Endothelial cell (in vitro differentiated cells): ENCODE data around the gene OR7G3. TPM values are rescaled to one million over a fixed set of nuclear protein-coding genes. Genes with fewer than 3 reads are reported as not detected.
A peak's percentile ranks its signal among the peaks of the same experiment; 100 is the strongest.

Source experiments
- DNase-seq: peaks from one replicate; pipeline ENCODE4 v3.0.0; 2021; ENCODE audit warnings: low spot score
- H3K27ac Mint-ChIP-seq: one replicate; pipeline ENCODE4 v1.8.0; 2021; ENCODE audit warnings: mixed read lengths, inconsistent platforms; ENCODE audit not compliant: unreplicated experiment
- H3K27me3 Mint-ChIP-seq: one replicate; pipeline ENCODE4 v1.8.0; 2021; ENCODE audit warnings: mild to moderate bottlenecking, moderate library complexity, mixed read lengths, inconsistent platforms; ENCODE audit not compliant: unreplicated experiment
- H3K36me3 Mint-ChIP-seq: one replicate; pipeline ENCODE4 v1.8.0; 2021; ENCODE audit warnings: mild to moderate bottlenecking, low read depth, mixed read lengths, inconsistent platforms; ENCODE audit not compliant: unreplicated experiment
- H3K4me1 Mint-ChIP-seq: one replicate; pipeline ENCODE4 v1.8.0; 2021; ENCODE audit warnings: mild to moderate bottlenecking, mixed read lengths, inconsistent platforms; ENCODE audit not compliant: unreplicated experiment
- H3K4me3 Mint-ChIP-seq: one replicate; pipeline ENCODE4 v1.8.0; 2021; ENCODE audit warnings: mild to moderate bottlenecking, mixed read lengths, inconsistent platforms; ENCODE audit not compliant: unreplicated experiment
- H3K9me3 Mint-ChIP-seq: one replicate; pipeline ENCODE4 v1.8.0; 2021; ENCODE audit warnings: mixed read lengths, inconsistent platforms; ENCODE audit not compliant: unreplicated experiment
- CTCF ChIP-seq: fragments of 200-600 bp; sonication (generic); IDR thresholded peaks from one replicate; pipeline ENCODE4 v1.5.0; 2021; ENCODE audit warnings: antibody characterized with exemption; ENCODE audit not compliant: unreplicated experiment
- total RNA-seq: library from RNA; stranded (reverse); fragmentation: NEBNext Ultra II Directional; extraction: Animal tissue kit (Norgen Biotek cat#: 25700); gene quantifications from one replicate; pipeline ENCODE4 v1.2.1, GENCODE V29; 2021; ENCODE audit not compliant: unreplicated experiment

The OR7G3 gene
- total RNA-seq, 1 donor from 2014 or later: not detected

DNA sequence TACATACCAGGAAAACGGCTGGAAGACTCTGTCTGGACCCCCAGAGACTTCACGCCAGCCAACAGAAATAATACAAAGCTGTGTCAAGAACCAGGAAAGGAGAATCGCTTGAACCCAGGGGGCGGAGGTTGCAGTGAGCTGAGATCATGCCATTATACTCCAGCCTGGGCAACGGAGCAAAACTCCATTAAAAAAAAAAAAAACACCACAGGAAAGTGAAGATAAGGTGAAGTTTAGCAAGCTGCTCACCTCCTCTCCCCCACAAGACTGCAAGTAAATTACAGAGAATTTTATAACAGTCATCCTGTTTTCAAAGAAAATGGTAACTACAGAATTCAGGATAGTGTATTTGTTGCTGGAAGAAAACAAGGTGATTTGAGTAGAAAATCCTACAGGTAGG, 10.2 kb downstream of the OR7G3 start:
- Mint-ChIP-seq H3K9me3 (peaks cover 40% of the 10 kb centered on the region), H3K27ac (no peak overlapping the region), H3K4me3 (no peak overlapping the region), H3K27me3 (no peaks in the 10 kb centered on the region), H3K4me1 (no peaks in the 10 kb centered on the region), H3K36me3 (peaks cover 14% of the 10 kb centered on the region)
- DNase-seq: no peak
- TF ChIP-seq CTCF: no peak

- Mint-ChIP-seq H3K4me1 (no peaks in the 10 kb centered on the region), H3K9me3 (peaks cover 41% of the 10 kb centered on the region), H3K36me3 (peaks cover 14% of the 10 kb centered on the region), H3K27me3 (peaks cover 3% of the 10 kb centered on the region), H3K4me3 (no peak within 1 kb of the TSS), H3K27ac (no peak within 1 kb of the TSS)
- DNase-seq: no peak
- TF ChIP-seq CTCF: no peak
These were observed 11.4 kb downstream of the OR7G3 start, which contains the start of gene OR7G1 for GRCh38 chr19:9115307-9115813. Gene OR7G1, minus strand, starts transcription at chr19:9115763. Its CDS starts 0 bp downstream, at chr19:9115763.

DNA sequence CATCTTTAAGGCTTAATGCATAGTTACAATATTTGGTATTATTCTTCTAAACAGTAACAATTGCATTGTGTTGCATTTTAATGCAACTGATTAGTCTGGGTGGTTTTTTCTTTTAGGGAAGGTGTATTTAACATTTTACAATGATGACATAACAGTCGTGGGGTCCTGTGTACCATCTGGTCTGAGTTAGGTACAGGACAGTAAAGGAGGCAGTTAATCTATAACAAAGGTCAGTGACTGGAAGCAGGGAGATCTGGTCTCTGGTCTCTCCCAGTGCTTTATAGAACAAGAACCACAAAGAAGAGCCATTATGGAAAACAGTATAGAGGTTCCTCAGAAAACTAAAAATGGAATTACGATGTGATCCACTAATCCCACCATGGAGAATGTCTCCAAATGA, 16.8 kb downstream of the OR7G3 start:
- Mint-ChIP-seq H3K4me3 (no peak overlapping the region), H3K9me3 (peaks cover 43% of the 10 kb centered on the region), H3K27ac (no peak overlapping the region), H3K36me3 (peaks cover 12% of the 10 kb centered on the region), H3K4me1 (no peaks in the 10 kb centered on the region), H3K27me3 (peaks cover 3% of the 10 kb centered on the region)
- DNase-seq: no peak
- TF ChIP-seq CTCF: no peak

- Mint-ChIP-seq H3K9me3 (peaks cover 43% of the 10 kb centered on the region), H3K36me3 (peaks cover 15% of the 10 kb centered on the region), H3K4me1 (no peaks in the 10 kb centered on the region), H3K27ac (no peak within 1 kb of the TSS), H3K4me3 (no peak within 1 kb of the TSS), H3K27me3 (peaks cover 3% of the 10 kb centered on the region)
- DNase-seq: no peak
- TF ChIP-seq CTCF: no peak
These were observed 19.4 kb downstream of the OR7G3 start, which contains the start of gene OR7G2 for GRCh38 chr19:9107375-9107774. Gene OR7G2, minus strand, starts transcription at chr19:9107475. Its CDS starts 4,232 bp downstream, at chr19:9103243.

GRCh38 chr19:9086761-9087160, 40.0 kb downstream of the OR7G3 start, which contains the start of gene OR1M1:
Gene OR1M1, plus strand, starts transcription at chr19:9087061. Its CDS starts 6,184 bp downstream, at chr19:9093245.
- no peak for DNase-seq
- Mint-ChIP-seq H3K4me3 (peak within 1 kb of the TSS; percentile 21), H3K4me1 (no peaks in the 10 kb centered on the region), H3K36me3 (peaks cover 9% of the 10 kb centered on the region), H3K27ac (no peak within 1 kb of the TSS), H3K27me3 (no peaks in the 10 kb centered on the region), H3K9me3 (peaks cover 21% of the 10 kb centered on the region)
- TF ChIP-seq CTCF: no peak
